Progenitor cell of endocrine pancreas (in vitro differentiated cells): Measurements from ENCODE around the gene BEST2. TPM values are rescaled to one million over a fixed set of nuclear protein-coding genes. Genes with fewer than 3 reads are reported as not detected.

Source experiments
- DNase-seq: peaks from one replicate; pipeline ENCODE4 v3.0.0; 2021; ENCODE audit warnings: low spot score; ENCODE audit not compliant: unreplicated experiment
- H3K27ac Mint-ChIP-seq: 2 replicates; pipeline ENCODE4 v1.8.0; 2021; ENCODE audit warnings: mild to moderate bottlenecking, moderate library complexity, mixed read lengths
- H3K27me3 Mint-ChIP-seq: 2 replicates; pipeline ENCODE4 v1.8.0; 2021; ENCODE audit warnings: mixed read lengths
- H3K36me3 Mint-ChIP-seq: 2 replicates; pipeline ENCODE4 v1.8.0; 2022; ENCODE audit warnings: mixed read lengths; ENCODE audit not compliant: insufficient read depth
- H3K4me1 Mint-ChIP-seq: 2 replicates; pipeline ENCODE4 v1.8.0; 2021; ENCODE audit warnings: low read depth, mixed read lengths
- H3K4me3 Mint-ChIP-seq: 2 replicates; pipeline ENCODE4 v1.8.0; 2021; ENCODE audit warnings: low read depth, mild to moderate bottlenecking, moderate library complexity, mixed read lengths
- H3K9me3 Mint-ChIP-seq: 2 replicates; pipeline ENCODE4 v1.8.0; 2021; ENCODE audit warnings: low read depth, mixed read lengths
- CTCF ChIP-seq: fragments of 200-600 bp; sonication (generic); IDR thresholded peaks from one replicate; pipeline ENCODE4 v1.5.0; 2021; ENCODE audit warnings: antibody characterized with exemption, mild to moderate bottlenecking; ENCODE audit not compliant: unreplicated experiment
- microRNA-seq: library from miRNA; unstranded; fragments of <30 nt; microRNA quantifications from one replicate; pipeline ENCODE4 v1.1.0, GENCODE V29; 2020; ENCODE audit warnings: borderline number of aligned reads; ENCODE audit not compliant: unreplicated experiment
- total RNA-seq: library from RNA; stranded (reverse); gene quantifications from 2 replicates; pipeline ENCODE4 v1.2.1, GENCODE V29; 2021

Gene BEST2
- total RNA-seq, 1 donor from 2014 or later = not detected

GRCh38 chr19:12802267-12803106 is 50.9 kb downstream of the BEST2 start:
- H3K4me1 Mint-ChIP-seq = peaks cover 25% of the 10 kb centered on the region
- peak overlapping the region; percentile 33 for H3K27ac Mint-ChIP-seq
- peak overlapping the region; percentile 92 for H3K4me3 Mint-ChIP-seq
- no peak for TF ChIP-seq CTCF
- H3K27me3 Mint-ChIP-seq = peaks cover 3% of the 10 kb centered on the region
- DNase-seq = no peak
- H3K36me3 Mint-ChIP-seq = peaks cover 4% of the 10 kb centered on the region
- no peaks in the 10 kb centered on the region for H3K9me3 Mint-ChIP-seq

GRCh38 chr19:12804051-12804450 is 52.5 kb downstream of the BEST2 start:
- no peak for DNase-seq
- Mint-ChIP-seq H3K27ac (no peak overlapping the region), H3K4me3 (peak overlapping the region; percentile 19), H3K9me3 (no peaks in the 10 kb centered on the region), H3K4me1 (peaks cover 25% of the 10 kb centered on the region), H3K27me3 (peaks cover 3% of the 10 kb centered on the region), H3K36me3 (peaks cover 4% of the 10 kb centered on the region)
- TF ChIP-seq CTCF = no peak

- Mint-ChIP-seq H3K27ac (peak within 1 kb of the TSS; percentile 93), H3K9me3 (no peaks in the 10 kb centered on the region), H3K36me3 (peaks cover 3% of the 10 kb centered on the region), H3K4me3 (peak within 1 kb of the TSS; percentile 94), H3K27me3 (peaks cover 3% of the 10 kb centered on the region), H3K4me1 (peaks cover 17% of the 10 kb centered on the region)
- TF ChIP-seq CTCF = no peak
- peak; percentile 75 for DNase-seq
These were observed 54.9 kb downstream of the BEST2 start, which contains the start of gene RNASEH2A for GRCh38 chr19:12806242-12807081. RNASEH2A (plus strand) TSS chr19:12806584; CDS start chr19:12806674, 90 bp downstream.

Small RNAs within 50 kb of the gene (microRNA-seq; reads per million reads assigned to microRNA genes)
- gene MIR5684 = not detected

Other genes starting within 250 kb of the BEST2 start
- 18.9 and 23.1 TPM in 2 replicates for gene ZNF564, start 200.3 kb upstream of the BEST2 start, total RNA-seq
- gene ZNF490, start 141.0 kb upstream of the BEST2 start, total RNA-seq = 12.7 and 15.1 TPM in 2 replicates
- gene ZNF791, start 140.9 kb upstream of the BEST2 start, total RNA-seq = 22.3 and 24.3 TPM in 2 replicates
- gene MAN2B1, start 85.0 kb upstream of the BEST2 start, total RNA-seq = 115 and 120 TPM in 2 replicates
- gene WDR83, start 85.0 kb upstream of the BEST2 start, total RNA-seq = 16.3 and 17.2 TPM in 2 replicates
- 92.0 and 106 TPM in 2 replicates for gene DHPS, start 69.9 kb upstream of the BEST2 start, total RNA-seq
- not detected in 2 replicates for gene GNG14, start 63.8 kb upstream of the BEST2 start, total RNA-seq
- 14.6 and 15.1 TPM in 2 replicates for gene FBXW9, start 55.2 kb upstream of the BEST2 start, total RNA-seq
- 109 and 113 TPM in 2 replicates for gene TNPO2, start 27.9 kb upstream of the BEST2 start, total RNA-seq
- gene TRIR, start 17.1 kb upstream of the BEST2 start, total RNA-seq = 171 and 180 TPM in 2 replicates
- gene GET3, start 14.3 kb upstream of the BEST2 start, total RNA-seq = 59.8 and 66.0 TPM in 2 replicates
- 115 TPM in 2 replicates for gene HOOK2, start 23.8 kb downstream of the BEST2 start, total RNA-seq
- gene JUNB, start 39.7 kb downstream of the BEST2 start, total RNA-seq = 5.7 and 6.0 TPM in 2 replicates
- 524 and 554 TPM in 2 replicates for gene PRDX2, start 50.0 kb downstream of the BEST2 start, total RNA-seq
- 16.5 and 22.7 TPM in 2 replicates for gene THSD8, start 50.3 kb downstream of the BEST2 start, total RNA-seq
- gene RNASEH2A, start 54.8 kb downstream of the BEST2 start, total RNA-seq = 32.8 and 37.4 TPM in 2 replicates
- not detected in 2 replicates for gene RTBDN, start 82.8 kb downstream of the BEST2 start, total RNA-seq
- 5.3 and 5.9 TPM in 2 replicates for gene MAST1, start 86.7 kb downstream of the BEST2 start, total RNA-seq
- gene DNASE2, start 129.7 kb downstream of the BEST2 start, total RNA-seq = 26.0 and 31.7 TPM in 2 replicates
- not detected in 2 replicates for gene KLF1, start 135.4 kb downstream of the BEST2 start, total RNA-seq
- 59.3 and 60.6 TPM in 2 replicates for gene GCDH, start 139.4 kb downstream of the BEST2 start, total RNA-seq
- 1.2 and 1.8 TPM in 2 replicates for gene SYCE2, start 167.5 kb downstream of the BEST2 start, total RNA-seq
- 61.2 and 63.3 TPM in 2 replicates for gene FARSA, start 181.9 kb downstream of the BEST2 start, total RNA-seq
- 707 and 730 TPM in 2 replicates for gene CALR, start 186.8 kb downstream of the BEST2 start, total RNA-seq
- 70.4 and 78.8 TPM in 2 replicates for gene RAD23A, start 194.1 kb downstream of the BEST2 start, total RNA-seq
- 16.8 and 20.8 TPM in 2 replicates for gene GADD45GIP1, start 205.4 kb downstream of the BEST2 start, total RNA-seq
- not detected in 2 replicates for gene DAND5, start 217.8 kb downstream of the BEST2 start, total RNA-seq
- gene NFIX, start 243.7 kb downstream of the BEST2 start, total RNA-seq = 0.46 and 0.51 TPM in 2 replicates